HepG2 (cell line): ENCODE results near the gene PRCD. TPM values are rescaled to one million over a fixed set of nuclear protein-coding genes. Genes with fewer than 3 reads are reported as not detected.

Experiments used
- ARID5B ChIP-seq: IDR thresholded peaks from 2 replicates; pipeline ENCODE4 v1.4.0; 2020; ENCODE audit warnings: mild to moderate bottlenecking, missing genetic modification reagents
- FOXP4 ChIP-seq: sonication (generic); formaldehyde crosslinking; IDR thresholded peaks from 2 replicates; pipeline ENCODE4 v1.4.0; 2020; ENCODE audit warnings: missing genetic modification reagents
- GLI4 ChIP-seq: sonication (generic); formaldehyde crosslinking; IDR thresholded peaks from 2 replicates; pipeline ENCODE4 v1.5.1; 2020; ENCODE audit warnings: missing genetic modification reagents, mild to moderate bottlenecking, moderate library complexity, borderline replicate concordance
- GPN1 ChIP-seq: sonication (generic); formaldehyde crosslinking; IDR thresholded peaks from 2 replicates; pipeline ENCODE4 v1.5.1; 2020; ENCODE audit warnings: missing genetic modification reagents, borderline replicate concordance
- HMG20A ChIP-seq: IDR thresholded peaks from 2 replicates; pipeline ENCODE4 v1.6.1; 2016; ENCODE audit warnings: borderline replicate concordance
- MBNL3 ChIP-seq: fragments of 250-450 bp; sonication (Bioruptor Pico); conservative IDR thresholded peaks from 2 replicates; pipeline ENCODE4 v1.8.0; 2022; ENCODE audit warnings: mild to moderate bottlenecking, inconsistent platforms
- POLR2AphosphoS2 ChIP-seq: IDR thresholded peaks from 2 replicates; pipeline ENCODE4 v1.6.1; 2011; ENCODE audit warnings: low read depth, low read length, improper control_type of control experiment
- SMAD3 ChIP-seq: sonication (generic); formaldehyde crosslinking; IDR thresholded peaks from 2 replicates; pipeline ENCODE4 v1.4.0; 2020; ENCODE audit warnings: missing genetic modification reagents
- SOX13 ChIP-seq, 3 experiments: fragments of 450-650 bp in 1 of 3; sonication (generic) in 1 of 3; formaldehyde crosslinking in 1 of 3; IDR thresholded peaks in 2 of 3; conservative IDR thresholded peaks in 1 of 3; 2 replicates each; pipeline versions ENCODE4 v1.5.0 to v1.6.1; 2016 to 2020; ENCODE audit warnings: antibody characterized with exemption in 1 of 3, mild to moderate bottlenecking in 1 of 3, missing compliant biosample characterization in 1 of 3, missing genetic modification reagents in 1 of 3, moderate library complexity in 1 of 3
- SOX5 ChIP-seq: IDR thresholded peaks from 2 replicates; pipeline ENCODE4 v1.6.1; 2016; ENCODE audit warnings: borderline replicate concordance
- SOX6 ChIP-seq, 2 experiments: fragments of 450-650 bp in 1 of 2; sonication (generic) in 1 of 2; formaldehyde crosslinking in 1 of 2; IDR thresholded peaks; 2 replicates each; pipeline versions ENCODE4 v1.4.0 to v1.6.1; 2017 to 2020; ENCODE audit warnings: antibody characterized with exemption in 1 of 2, mild to moderate bottlenecking in 1 of 2, missing genetic modification reagents in 1 of 2
- TSC22D2 ChIP-seq: sonication (generic); formaldehyde crosslinking; IDR thresholded peaks from 2 replicates; pipeline ENCODE4 v1.5.1; 2020; ENCODE audit warnings: missing genetic modification reagents, mild to moderate bottlenecking, borderline replicate concordance
- XRCC5 ChIP-seq: fragments of 200-400 bp; formaldehyde crosslinking; optimal IDR thresholded peaks from 2 replicates; pipeline ENCODE3; 2017; ENCODE audit warnings: mild to moderate bottlenecking, low read length
- ZFP36L2 ChIP-seq: sonication (generic); formaldehyde crosslinking; IDR thresholded peaks from 2 replicates; pipeline ENCODE4 v1.4.0; 2020; ENCODE audit warnings: missing genetic modification reagents
- ZNF484 ChIP-seq: sonication (generic); formaldehyde crosslinking; IDR thresholded peaks from 2 replicates; pipeline ENCODE4 v1.5.1; 2020; ENCODE audit warnings: mild to moderate bottlenecking, low read depth, missing genetic modification reagents, borderline replicate concordance
- ZNF784 ChIP-seq: sonication (generic); formaldehyde crosslinking; IDR thresholded peaks from 2 replicates; pipeline ENCODE4 v1.5.1; 2020; ENCODE audit warnings: missing genetic modification reagents, mild to moderate bottlenecking, borderline replicate concordance
- polyA plus RNA-seq, 8 experiments: library from polyadenylated mRNA; depleted of rRNA in 3 of 8; stranded (reverse) in 7 of 8; unstranded in 1 of 8; fragments of >200 nt; fragmentation: Illumina TruSeq in 4 of 8; extraction: Trizol in 4 of 8; gene quantifications; 2 replicates each; pipeline versions ENCODE4 v1.2.1 to v1.2.3, GENCODE V29; 2011 to 2016; ENCODE audit warnings: low read depth in 4 of 8, missing spikeins in 1 of 8, mixed read lengths in 1 of 8; ENCODE audit not compliant: insufficient read depth in 1 of 8
- total RNA-seq, 5 experiments: library from RNA; depleted of rRNA; stranded (reverse); fragments of >200 nt; fragmentation: Illumina TruSeq; extraction: Trizol; gene quantifications; 2 replicates each; pipeline ENCODE4 v1.2.3, GENCODE V29; 2016; ENCODE audit warnings: low read depth in 1 of 5
- TF ChIP-seq, protein P1 (sequence below): sonication (generic); formaldehyde crosslinking; IDR thresholded peaks from 2 replicates; pipeline ENCODE4 v1.4.0; 2020; ENCODE audit warnings: missing genetic modification reagents
- TF ChIP-seq, protein P2 (sequence below): IDR thresholded peaks from 2 replicates; pipeline ENCODE4 v1.6.1; 2012; ENCODE audit warnings: inconsistent platforms

The PRCD gene
- total and polyA plus RNA-seq, 2 of the 13 experiments (the other 11 are each of a cell fraction or from before 2014, with no cell fraction given): 0.51 TPM; not detected in 1

- 0 out of 2 replicates have a peak, but pooled peaks have one; percentile 36 for TF ChIP-seq FOXP4 (CRISPR knock-in tag)
- TF ChIP-seq ARID5B (CRISPR knock-in tag): peak; percentile 49
- TF ChIP-seq SOX13 (IDR thresholded peaks at IDR 0.05): no peak
- TF ChIP-seq SOX13 (CRISPR knock-in tag; conservative IDR thresholded peaks at IDR 0.05 in 1 of 2, IDR thresholded peaks at IDR 0.05 in 1 of 2): peak in 1 of 2 experiments; percentile 28; a peak in 1 of 4 replicates
- TF ChIP-seq, protein P1, sequence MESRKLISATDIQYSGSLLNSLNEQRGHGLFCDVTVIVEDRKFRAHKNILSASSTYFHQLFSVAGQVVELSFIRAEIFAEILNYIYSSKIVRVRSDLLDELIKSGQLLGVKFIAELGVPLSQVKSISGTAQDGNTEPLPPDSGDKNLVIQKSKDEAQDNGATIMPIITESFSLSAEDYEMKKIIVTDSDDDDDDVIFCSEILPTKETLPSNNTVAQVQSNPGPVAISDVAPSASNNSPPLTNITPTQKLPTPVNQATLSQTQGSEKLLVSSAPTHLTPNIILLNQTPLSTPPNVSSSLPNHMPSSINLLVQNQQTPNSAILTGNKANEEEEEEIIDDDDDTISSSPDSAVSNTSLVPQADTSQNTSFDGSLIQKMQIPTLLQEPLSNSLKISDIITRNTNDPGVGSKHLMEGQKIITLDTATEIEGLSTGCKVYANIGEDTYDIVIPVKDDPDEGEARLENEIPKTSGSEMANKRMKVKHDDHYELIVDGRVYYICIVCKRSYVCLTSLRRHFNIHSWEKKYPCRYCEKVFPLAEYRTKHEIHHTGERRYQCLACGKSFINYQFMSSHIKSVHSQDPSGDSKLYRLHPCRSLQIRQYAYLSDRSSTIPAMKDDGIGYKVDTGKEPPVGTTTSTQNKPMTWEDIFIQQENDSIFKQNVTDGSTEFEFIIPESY (CRISPR knock-in tag): peak; percentile 33; the same call in 1 of the 2 replicates
- TF ChIP-seq HMG20A (CRISPR knock-in tag): peak; percentile 27; the same call in 1 of the 2 replicates
- 0 out of 2 replicates have a peak, but pooled peaks have one; percentile 52 for TF ChIP-seq SOX5
- TF ChIP-seq MBNL3 (CRISPR knock-in tag): no peak
- TF ChIP-seq ZNF484 (CRISPR knock-in tag): no peak
- TF ChIP-seq ZNF784: 0 out of 2 replicates have a peak, but pooled peaks have one; percentile 18
- no peak for TF ChIP-seq POLR2AphosphoS2
- peak; percentile 91; the same call in 1 of the 2 replicates for TF ChIP-seq TSC22D2 (CRISPR knock-in tag)
- no peak for TF ChIP-seq ZFP36L2 (CRISPR knock-in tag)
- no peak for TF ChIP-seq GPN1 (CRISPR knock-in tag)
- TF ChIP-seq, protein P2, sequence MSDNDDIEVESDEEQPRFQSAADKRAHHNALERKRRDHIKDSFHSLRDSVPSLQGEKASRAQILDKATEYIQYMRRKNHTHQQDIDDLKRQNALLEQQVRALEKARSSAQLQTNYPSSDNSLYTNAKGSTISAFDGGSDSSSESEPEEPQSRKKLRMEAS: peak; percentile 97
- TF ChIP-seq SMAD3 (CRISPR knock-in tag): peak; percentile 78
- TF ChIP-seq XRCC5: peak; percentile 64
- TF ChIP-seq GLI4: peak; percentile 73; the same call in 1 of the 2 replicates
- no peak for TF ChIP-seq SOX6 (IDR thresholded peaks at IDR 0.05)
- TF ChIP-seq SOX6 (CRISPR knock-in tag; IDR thresholded peaks at IDR 0.05): peak; percentile 37
Measured at GRCh38 chr17:76506408-76507345, 33.2 kb upstream of the PRCD start (continued).
